H1 (cell line): ENCODE results near the gene BARHL1. TPM values are rescaled to one million over a fixed set of nuclear protein-coding genes. Genes with fewer than 3 reads are reported as not detected.

ENCODE experiments used
- EP300 ChIP-seq, 2 experiments: IDR thresholded peaks; 1 replicate in 1 of 2; 2 replicates in 1 of 2; pipeline ENCODE4 v1.6.1; 2011 to 2012; ENCODE audit warnings: low read depth in 2 of 2, low read length in 2 of 2, mild to moderate bottlenecking in 2 of 2, borderline replicate concordance in 1 of 2, inconsistent platforms in 1 of 2, moderate library complexity in 1 of 2
- GABPA ChIP-seq: IDR thresholded peaks from 2 replicates; pipeline ENCODE4 v1.6.1; 2011; ENCODE audit warnings: mild to moderate bottlenecking, low read length, moderate library complexity, borderline replicate concordance; ENCODE audit not compliant: insufficient read depth
- SP1 ChIP-seq: IDR thresholded peaks from 2 replicates; pipeline ENCODE4 v1.6.1; 2011; ENCODE audit warnings: low read depth, low read length
- TBP ChIP-seq: IDR thresholded peaks from 2 replicates; pipeline ENCODE4 v1.6.1; 2011; ENCODE audit warnings: low read depth, low read length, improper control_type of control experiment
- polyA plus RNA-seq, 7 experiments: library from polyadenylated mRNA; depleted of rRNA in 3 of 7; stranded (reverse) in 5 of 7; unstranded in 2 of 7; fragments of >200 nt in 5 of 7; fragments of 200-250 nt in 2 of 7; gene quantifications; 1 replicate in 5 of 7; 2 replicates in 1 of 7; 4 replicates in 1 of 7; pipeline versions ENCODE4 v1.2.1 to v1.2.3, GENCODE V29; 2011 to 2013; ENCODE audit warnings: missing spikeins in 2 of 7, mixed read lengths in 2 of 7
- total RNA-seq: library from RNA; stranded (reverse); fragmentation: NEBNext Ultra II Directional; extraction: Animal tissue kit (Norgen Biotek cat#: 25700); gene quantifications from 2 replicates; pipeline ENCODE4 v1.2.1, GENCODE V29; 2021
- TF ChIP-seq, protein P1 (sequence below): IDR thresholded peaks from 2 replicates; pipeline ENCODE4 v1.6.1; 2012; ENCODE audit warnings: inconsistent platforms

BARHL1 gene
- total and polyA plus RNA-seq, 2 of the 8 experiments (the other 6 are each of a cell fraction or from before 2014, with no cell fraction given), result not detected

DNA sequence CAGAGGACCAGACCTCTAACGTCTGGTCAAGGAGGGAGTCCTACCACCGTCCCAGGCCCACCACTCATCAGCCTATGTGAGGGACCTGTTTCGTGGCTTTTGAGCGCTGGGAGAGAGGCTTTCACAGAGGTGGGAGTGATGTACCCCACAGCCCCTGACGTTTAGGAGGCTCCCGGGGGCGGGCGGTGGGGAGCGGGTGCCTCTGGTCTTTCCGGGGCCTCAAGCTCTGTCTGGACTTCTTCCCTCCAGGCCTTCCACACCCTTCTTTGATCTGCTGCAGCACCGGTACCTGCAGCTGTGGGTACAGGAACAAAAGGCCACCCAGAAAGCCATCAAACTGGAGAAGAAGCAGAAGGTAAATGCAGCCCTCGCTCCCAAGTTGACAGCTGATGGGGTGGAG lies 45.1 kb upstream of the BARHL1 start (continued):
- TF ChIP-seq, protein P1, sequence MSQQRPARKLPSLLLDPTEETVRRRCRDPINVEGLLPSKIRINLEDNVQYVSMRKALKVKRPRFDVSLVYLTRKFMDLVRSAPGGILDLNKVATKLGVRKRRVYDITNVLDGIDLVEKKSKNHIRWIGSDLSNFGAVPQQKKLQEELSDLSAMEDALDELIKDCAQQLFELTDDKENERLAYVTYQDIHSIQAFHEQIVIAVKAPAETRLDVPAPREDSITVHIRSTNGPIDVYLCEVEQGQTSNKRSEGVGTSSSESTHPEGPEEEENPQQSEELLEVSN, result no peak
- TF ChIP-seq GABPA (no peak), EP300 (IDR thresholded peaks at IDR 0.05; ENCODE audit: borderline replicate concordance in 1 of 2, low read depth in 2 of 2, low read length in 2 of 2) (no peak), SP1 (no peak), TBP (no peak)
